HEK293 (cell line): Measurements from ENCODE around the gene ICE2.

Source experiments
- ZNF19 ChIP-seq: fragments of 450-650 bp; formaldehyde crosslinking; IDR thresholded peaks from 2 replicates; pipeline ENCODE4; 2016; ENCODE audit warnings: missing biosample characterization, missing genetic modification characterization, low read depth
- ZNF24 ChIP-seq: fragments of 450-650 bp; formaldehyde crosslinking; IDR thresholded peaks from 2 replicates; pipeline ENCODE4 v1.5.1; 2016; ENCODE audit warnings: missing biosample characterization, missing genetic modification characterization
- ZNF433 ChIP-seq: fragments of 450-650 bp; formaldehyde crosslinking; IDR thresholded peaks from 2 replicates; pipeline ENCODE4 v1.5.1; 2016; ENCODE audit warnings: missing biosample characterization, missing genetic modification characterization, low read depth
- ZNF549 ChIP-seq: fragments of 450-650 bp; IDR thresholded peaks from 2 replicates; pipeline ENCODE4 v1.5.1; 2018; ENCODE audit warnings: missing biosample characterization, missing genetic modification characterization, mild to moderate bottlenecking, inconsistent platforms, moderate library complexity
- ZNF658 ChIP-seq: fragments of 450-650 bp; formaldehyde crosslinking; IDR thresholded peaks from 2 replicates; pipeline ENCODE4; 2016; ENCODE audit warnings: missing biosample characterization, missing genetic modification characterization
- ZSCAN30 ChIP-seq: fragments of 450-650 bp; IDR thresholded peaks from 2 replicates; pipeline ENCODE4 v1.5.1; 2018; ENCODE audit warnings: missing biosample characterization, mild to moderate bottlenecking, missing genetic modification characterization, moderate library complexity
- TF ChIP-seq, protein P1 (sequence below): fragments of 450-650 bp; formaldehyde crosslinking; IDR thresholded peaks from 2 replicates; pipeline ENCODE4 v1.5.1; 2016; ENCODE audit warnings: missing biosample characterization, missing genetic modification characterization
- TF ChIP-seq, protein P2 (sequence below): fragments of 450-650 bp; formaldehyde crosslinking; IDR thresholded peaks from 2 replicates; pipeline ENCODE4 v1.5.1; 2016; ENCODE audit warnings: missing biosample characterization, missing genetic modification characterization

DNA sequence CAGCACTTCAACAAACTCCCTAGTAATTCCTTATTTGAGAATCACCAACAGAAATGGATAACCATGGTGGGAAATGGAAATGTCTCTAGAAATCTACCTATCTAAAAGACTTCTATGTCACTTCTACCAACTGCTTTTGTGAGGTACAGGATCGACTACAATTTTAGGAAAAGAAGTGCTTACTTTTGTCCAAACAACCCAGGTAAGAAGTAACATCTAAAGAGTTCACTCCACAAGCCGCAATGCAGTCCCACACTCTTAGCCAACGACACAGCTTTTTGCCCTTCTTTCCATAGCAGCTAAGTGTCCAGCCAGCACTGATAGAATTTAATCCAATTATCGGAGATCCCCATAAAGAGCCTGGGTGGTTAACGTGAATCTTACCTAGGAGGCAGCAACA, 109.2 kb downstream of the ICE2 start:
- TF ChIP-seq ZNF24 (tag by site-specific recombination) (no peak), ZSCAN30 (no peak), ZNF19 (tag by site-specific recombination) (no peak), ZNF549 (no peak), ZNF658 (no peak), ZNF433 (tag by site-specific recombination) (no peak)
- TF ChIP-seq, protein P1, sequence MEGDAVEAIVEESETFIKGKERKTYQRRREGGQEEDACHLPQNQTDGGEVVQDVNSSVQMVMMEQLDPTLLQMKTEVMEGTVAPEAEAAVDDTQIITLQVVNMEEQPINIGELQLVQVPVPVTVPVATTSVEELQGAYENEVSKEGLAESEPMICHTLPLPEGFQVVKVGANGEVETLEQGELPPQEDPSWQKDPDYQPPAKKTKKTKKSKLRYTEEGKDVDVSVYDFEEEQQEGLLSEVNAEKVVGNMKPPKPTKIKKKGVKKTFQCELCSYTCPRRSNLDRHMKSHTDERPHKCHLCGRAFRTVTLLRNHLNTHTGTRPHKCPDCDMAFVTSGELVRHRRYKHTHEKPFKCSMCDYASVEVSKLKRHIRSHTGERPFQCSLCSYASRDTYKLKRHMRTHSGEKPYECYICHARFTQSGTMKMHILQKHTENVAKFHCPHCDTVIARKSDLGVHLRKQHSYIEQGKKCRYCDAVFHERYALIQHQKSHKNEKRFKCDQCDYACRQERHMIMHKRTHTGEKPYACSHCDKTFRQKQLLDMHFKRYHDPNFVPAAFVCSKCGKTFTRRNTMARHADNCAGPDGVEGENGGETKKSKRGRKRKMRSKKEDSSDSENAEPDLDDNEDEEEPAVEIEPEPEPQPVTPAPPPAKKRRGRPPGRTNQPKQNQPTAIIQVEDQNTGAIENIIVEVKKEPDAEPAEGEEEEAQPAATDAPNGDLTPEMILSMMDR (tag by site-specific recombination): no peak
- TF ChIP-seq, protein P2, sequence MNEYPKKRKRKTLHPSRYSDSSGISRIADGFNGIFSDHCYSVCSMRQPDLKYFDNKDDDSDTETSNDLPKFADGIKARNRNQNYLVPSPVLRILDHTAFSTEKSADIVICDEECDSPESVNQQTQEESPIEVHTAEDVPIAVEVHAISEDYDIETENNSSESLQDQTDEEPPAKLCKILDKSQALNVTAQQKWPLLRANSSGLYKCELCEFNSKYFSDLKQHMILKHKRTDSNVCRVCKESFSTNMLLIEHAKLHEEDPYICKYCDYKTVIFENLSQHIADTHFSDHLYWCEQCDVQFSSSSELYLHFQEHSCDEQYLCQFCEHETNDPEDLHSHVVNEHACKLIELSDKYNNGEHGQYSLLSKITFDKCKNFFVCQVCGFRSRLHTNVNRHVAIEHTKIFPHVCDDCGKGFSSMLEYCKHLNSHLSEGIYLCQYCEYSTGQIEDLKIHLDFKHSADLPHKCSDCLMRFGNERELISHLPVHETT: no peak
